KMS-11 (cell line): ENCODE results near the gene RIMBP3C.

ENCODE experiments used
- H2AFZ ChIP-seq: fragments of 200-600 bp; sonication (generic); 2 replicates; pipeline ENCODE4 v1.6.1; 2016; ENCODE audit warnings: antibody characterized with exemption, mixed run types, low read depth
- H3K27ac ChIP-seq: fragments of 200-600 bp; sonication (generic); 2 replicates; pipeline ENCODE4 v1.6.1; 2016; ENCODE audit warnings: mild to moderate bottlenecking, mixed run types
- H3K27me3 ChIP-seq: fragments of 200-600 bp; sonication (generic); 2 replicates; pipeline ENCODE4 v1.6.1; 2017; ENCODE audit warnings: mild to moderate bottlenecking, low read depth, mixed run types, moderate library complexity; ENCODE audit not compliant: insufficient read depth
- H3K36me3 ChIP-seq: fragments of 200-600 bp; sonication (generic); 2 replicates; pipeline ENCODE4 v1.6.1; 2017; ENCODE audit warnings: mild to moderate bottlenecking, mixed run types; ENCODE audit not compliant: insufficient read depth
- H3K4me1 ChIP-seq: fragments of 200-600 bp; sonication (generic); 2 replicates; pipeline ENCODE4 v1.6.1; 2016; ENCODE audit warnings: mild to moderate bottlenecking, low read depth, mixed run types; ENCODE audit not compliant: poor library complexity, severe bottlenecking
- H3K4me2 ChIP-seq: fragments of 200-600 bp; sonication (generic); 2 replicates; pipeline ENCODE4 v1.7.0; 2016; ENCODE audit warnings: mild to moderate bottlenecking, mixed run types
- H3K4me3 ChIP-seq: fragments of 200-600 bp; sonication (generic); IDR thresholded peaks from 2 replicates; pipeline ENCODE4 v1.6.1; 2017; ENCODE audit warnings: low read depth, low read length, mixed read lengths; ENCODE audit not compliant: insufficient read depth
- H3K79me2 ChIP-seq: fragments of 200-600 bp; sonication (generic); 2 replicates; pipeline ENCODE4 v1.6.1; 2016; ENCODE audit warnings: low read depth, mixed run types; ENCODE audit not compliant: insufficient read depth
- H3K9ac ChIP-seq: fragments of 200-600 bp; sonication (generic); 2 replicates; pipeline ENCODE4 v1.6.1; 2016; ENCODE audit warnings: mild to moderate bottlenecking, mixed run types
- H4K20me1 ChIP-seq: fragments of 200-600 bp; sonication (generic); 2 replicates; pipeline ENCODE4 v1.6.1; 2016; ENCODE audit warnings: mild to moderate bottlenecking, mixed run types; ENCODE audit not compliant: insufficient read depth
- TF ChIP-seq, protein P1 (sequence below): fragments of 200-600 bp; sonication (generic); conservative IDR thresholded peaks from 2 replicates; pipeline ENCODE4 v1.6.1; 2017; ENCODE audit warnings: low read depth, mild to moderate bottlenecking, antibody characterized with exemption, low read length, moderate library complexity, mixed read lengths

The RIMBP3C gene

DNA sequence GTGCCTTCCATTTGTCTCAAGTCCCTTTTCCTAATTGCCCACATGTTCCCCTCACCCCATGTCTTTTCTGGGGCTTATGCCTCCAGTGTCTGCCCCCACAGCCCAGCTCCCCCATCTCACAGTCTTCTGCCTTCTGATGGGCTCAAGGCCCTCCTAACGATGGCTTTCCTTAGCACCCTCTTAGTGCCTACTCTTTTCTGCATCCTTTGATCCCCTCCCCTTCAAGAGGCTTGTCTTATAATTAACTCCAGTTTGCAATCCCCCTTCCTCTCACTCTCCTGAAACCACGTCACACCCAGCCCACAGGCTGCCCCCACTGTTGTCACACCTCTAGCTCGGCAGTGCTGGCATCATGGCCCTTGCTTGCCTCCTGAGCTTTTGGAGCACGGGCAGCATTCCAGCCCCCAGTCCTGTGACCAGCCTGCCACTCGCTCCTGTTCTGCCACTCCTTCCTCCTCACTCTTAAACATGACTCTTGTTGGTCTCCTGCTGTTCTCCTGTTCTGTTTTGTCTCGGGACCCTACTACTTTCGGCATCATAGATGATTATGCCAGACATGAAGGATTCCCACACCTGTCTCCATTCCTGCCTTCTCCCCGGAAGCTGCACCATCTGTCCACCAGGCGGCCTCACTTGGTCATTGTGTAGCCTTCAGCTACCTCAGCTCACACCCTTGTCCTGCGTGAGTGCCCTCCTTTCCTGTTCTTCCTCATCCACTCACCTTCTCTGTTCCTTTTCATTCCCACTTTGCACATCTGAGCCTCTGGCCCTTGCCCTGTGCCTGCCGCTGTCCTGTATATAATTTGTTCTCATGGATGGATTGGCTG, 42.4 kb upstream of the RIMBP3C start:
- TF ChIP-seq, protein P1, sequence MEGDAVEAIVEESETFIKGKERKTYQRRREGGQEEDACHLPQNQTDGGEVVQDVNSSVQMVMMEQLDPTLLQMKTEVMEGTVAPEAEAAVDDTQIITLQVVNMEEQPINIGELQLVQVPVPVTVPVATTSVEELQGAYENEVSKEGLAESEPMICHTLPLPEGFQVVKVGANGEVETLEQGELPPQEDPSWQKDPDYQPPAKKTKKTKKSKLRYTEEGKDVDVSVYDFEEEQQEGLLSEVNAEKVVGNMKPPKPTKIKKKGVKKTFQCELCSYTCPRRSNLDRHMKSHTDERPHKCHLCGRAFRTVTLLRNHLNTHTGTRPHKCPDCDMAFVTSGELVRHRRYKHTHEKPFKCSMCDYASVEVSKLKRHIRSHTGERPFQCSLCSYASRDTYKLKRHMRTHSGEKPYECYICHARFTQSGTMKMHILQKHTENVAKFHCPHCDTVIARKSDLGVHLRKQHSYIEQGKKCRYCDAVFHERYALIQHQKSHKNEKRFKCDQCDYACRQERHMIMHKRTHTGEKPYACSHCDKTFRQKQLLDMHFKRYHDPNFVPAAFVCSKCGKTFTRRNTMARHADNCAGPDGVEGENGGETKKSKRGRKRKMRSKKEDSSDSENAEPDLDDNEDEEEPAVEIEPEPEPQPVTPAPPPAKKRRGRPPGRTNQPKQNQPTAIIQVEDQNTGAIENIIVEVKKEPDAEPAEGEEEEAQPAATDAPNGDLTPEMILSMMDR, result 0 out of 2 replicates have a peak, but pooled peaks have one; percentile 28
- Histone ChIP-seq H3K36me3 (peaks cover 20% of the 10 kb centered on the region; the same call in 1 of the 2 replicates), H3K4me3 (no peak overlapping the region), H3K79me2 (peaks cover 95% of the 10 kb centered on the region), H2AFZ (no peak overlapping the region), H3K27me3 (no peaks in the 10 kb centered on the region), H3K27ac (no peak overlapping the region), H3K4me1 (peaks cover 22% of the 10 kb centered on the region), H3K4me2 (no peak overlapping the region), H4K20me1 (peaks cover 31% of the 10 kb centered on the region; the same call in 1 of the 2 replicates), H3K9ac (no peak overlapping the region)

GRCh38 chr22:21592422-21592821, 41.2 kb upstream of the RIMBP3C start:
- Histone ChIP-seq H3K4me3 (no peak overlapping the region), H4K20me1 (peaks cover 39% of the 10 kb centered on the region; the same call in 1 of the 2 replicates), H2AFZ (no peak overlapping the region), H3K9ac (no peak overlapping the region), H3K4me2 (no peak overlapping the region), H3K36me3 (peaks cover 20% of the 10 kb centered on the region; the same call in 1 of the 2 replicates), H3K27me3 (no peaks in the 10 kb centered on the region), H3K79me2 (peaks cover 94% of the 10 kb centered on the region), H3K27ac (no peak overlapping the region), H3K4me1 (peaks cover 34% of the 10 kb centered on the region)
- TF ChIP-seq, protein P1, result no peak

GRCh38 chr22:21591695-21592094, 40.4 kb upstream of the RIMBP3C start:
- Histone ChIP-seq H3K36me3 (peaks cover 17% of the 10 kb centered on the region; the same call in 1 of the 2 replicates), H3K4me3 (no peak overlapping the region), H3K27ac (no peak overlapping the region), H3K4me1 (peaks cover 41% of the 10 kb centered on the region), H2AFZ (no peak overlapping the region), H3K4me2 (no peak overlapping the region), H3K9ac (no peak overlapping the region), H3K27me3 (no peaks in the 10 kb centered on the region), H3K79me2 (peaks cover 94% of the 10 kb centered on the region), H4K20me1 (peaks cover 46% of the 10 kb centered on the region; the same call in 1 of the 2 replicates)
- TF ChIP-seq, protein P1, result no peak

DNA sequence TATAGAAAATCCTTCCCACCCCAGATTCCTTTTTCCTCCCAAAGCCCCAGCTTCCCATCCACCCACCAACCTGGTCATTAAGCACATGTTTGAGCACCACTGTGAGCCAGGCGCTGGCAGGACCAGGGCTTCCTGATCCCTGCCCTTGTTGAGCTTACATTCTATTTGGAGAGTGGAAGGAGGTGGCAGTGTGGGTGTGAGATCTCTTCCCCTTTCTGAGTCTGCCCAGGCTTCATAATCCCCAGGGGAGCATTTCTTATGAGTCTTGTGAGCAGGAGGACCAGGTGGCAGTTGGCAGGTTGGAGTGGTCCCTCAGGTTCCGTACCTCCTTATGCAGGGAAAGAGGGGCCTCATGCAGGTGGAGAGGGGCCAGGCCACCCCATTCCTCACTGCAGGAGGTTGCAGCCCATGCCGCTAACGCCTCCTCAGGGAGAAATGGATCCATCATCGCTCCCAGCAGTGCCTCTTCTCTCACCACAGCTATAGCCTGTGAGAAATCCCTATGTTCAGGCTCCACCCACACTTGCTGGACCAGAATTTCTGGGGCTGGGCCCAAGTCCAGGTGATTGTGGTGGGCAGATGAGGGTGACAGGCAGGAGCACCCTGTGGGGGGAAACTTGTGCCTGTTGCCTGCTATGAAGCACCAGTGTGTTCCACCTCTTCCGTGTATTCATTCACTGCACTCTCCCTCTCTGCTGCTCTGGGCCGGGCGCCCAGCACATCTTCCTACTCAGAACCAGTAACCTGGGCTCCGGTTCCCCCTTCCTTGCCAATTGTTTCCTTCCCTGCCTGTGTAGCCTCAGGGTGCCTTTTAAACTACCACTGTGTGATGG, 39.8 kb upstream of the RIMBP3C start:
- no peak overlapping the region for H2AFZ ChIP-seq
- peaks cover 48% of the 10 kb centered on the region for H3K4me1 ChIP-seq
- no peak overlapping the region for H3K4me2 ChIP-seq
- H3K4me3 ChIP-seq, result no peak overlapping the region
- H3K36me3 ChIP-seq, result peaks cover 14% of the 10 kb centered on the region; the same call in 1 of the 2 replicates
- no peaks in the 10 kb centered on the region for H3K27me3 ChIP-seq
- TF ChIP-seq, protein P1, result no peak
- no peak overlapping the region for H3K27ac ChIP-seq
- H3K79me2 ChIP-seq, result peaks cover 94% of the 10 kb centered on the region
- H4K20me1 ChIP-seq, result peaks cover 46% of the 10 kb centered on the region; the same call in 1 of the 2 replicates
- no peak overlapping the region for H3K9ac ChIP-seq
